ENCODE measurements around the gene TMEM258. TPM values are rescaled to one million over a fixed set of nuclear protein-coding genes. Genes with fewer than 3 reads are reported as not detected.

The TMEM258 gene
- total RNA-seq, 2 donors from 2014 or later = 119 to 133 TPM

Other genes starting within 250 kb of the TMEM258 start
- gene SYT7, start 211.5 kb downstream of the TMEM258 start, total RNA-seq = not detected
- gene DAGLA, start 112.2 kb downstream of the TMEM258 start, total RNA-seq = under 1 TPM; 0.08 to 0.10 TPM
- 1 to 10 TPM; 3.7 to 5.5 TPM for gene MYRF, start 40.0 kb downstream of the TMEM258 start, total RNA-seq
- 100 to 1,000 TPM in 1 of 2 donors, 10 to 100 TPM in 1; 75.8 to 155 TPM for gene FEN1, start 312 bp upstream of the TMEM258 start, total RNA-seq
- 10 to 100 TPM; 50.4 to 56.5 TPM for gene FADS1, start 24.4 kb upstream of the TMEM258 start, total RNA-seq
- gene FADS2, start 35.7 kb upstream of the TMEM258 start, total RNA-seq = 10 to 100 TPM; 69.1 to 90.1 TPM
- gene FADS3, start 98.9 kb upstream of the TMEM258 start, total RNA-seq = 10 to 100 TPM; 13.2 to 14.0 TPM
- not detected for gene RAB3IL1, start 125.0 kb upstream of the TMEM258 start, total RNA-seq
- 1 to 10 TPM; 1.0 to 1.9 TPM for gene BEST1, start 157.8 kb upstream of the TMEM258 start, total RNA-seq
- over 10,000 TPM in 1 of 2 donors, 1,000 to 10,000 TPM in 1; 5,097 to 40,662 TPM for gene FTH1, start 175.0 kb upstream of the TMEM258 start, total RNA-seq

All from natural killer cell treated with Interleukin-12 subunit alpha and Interleukin-12 subunit beta and Interleukin-15 and Interleukin-18, amount 100 ng/mL, for 72 hours (primary cell).